Measurements from ENCODE around the gene KLF8. TPM values are rescaled to one million over a fixed set of nuclear protein-coding genes. Genes with fewer than 3 reads are reported as not detected.
"Not testable (repeated sequence)": the region's sequence is repeated elsewhere in the genome, so short reads cannot be mapped to it uniquely, and the experiment has no call there.

Gene KLF8
- total RNA-seq, result 33.1 TPM

- H3K4me3 ChIP-seq, result peak within 1 kb of the TSS; percentile 50 to 55
- H3K9me3 ChIP-seq, result no peaks in the 10 kb centered on the region
- peak within 1 kb of the TSS; percentile 85 for H3K27ac ChIP-seq
- TF ChIP-seq POLR2AphosphoS5 (IDR thresholded peaks at IDR 0.05; ENCODE audit: insufficient read depth in 1 of 2, low read depth in 1 of 2) (peak; percentile 25 to 78), POLR2A (IDR thresholded peaks at IDR 0.05) (peak in 1 of 2 donors; percentile 53), CTCF (IDR thresholded peaks at IDR 0.05) (no peak)
- intact Hi-C loops (cut with DNase I), result no loop called here
- DNase-seq (ENCODE audit: extremely low spot score in 2 of 2), result no peak
- H3K27me3 ChIP-seq, result no peaks in the 10 kb centered on the region
- no peaks in the 10 kb centered on the region for H3K36me3 ChIP-seq
- H3K4me1 ChIP-seq, result peaks cover 31% of the 10 kb centered on the region
These were observed at the start of gene KLF8 for GRCh38 chrX:56232221-56233082. Gene KLF8 (plus strand): TSS chrX:56232356. CDS start chrX:56233335, 979 bp downstream.

GRCh38 chrX:56206945-56207344 lies 25.2 kb upstream of the KLF8 start:
- H3K27me3 ChIP-seq; H3K36me3 ChIP-seq; H3K27ac ChIP-seq; H3K9me3 ChIP-seq; H3K4me1 ChIP-seq; H3K4me3 ChIP-seq; DNase-seq (ENCODE audit: extremely low spot score in 2 of 2); intact Hi-C loops (cut with DNase I): not testable (repeated sequence)

GRCh38 chrX:56211701-56212100 lies 20.5 kb upstream of the KLF8 start:
- H3K27me3 ChIP-seq, result no peaks in the 10 kb centered on the region
- H3K9me3 ChIP-seq, result no peaks in the 10 kb centered on the region
- DNase-seq (ENCODE audit: extremely low spot score in 2 of 2), result no peak
- H3K4me3 ChIP-seq, result no peak overlapping the region
- no peak for TF ChIP-seq POLR2AphosphoS5 (IDR thresholded peaks at IDR 0.05; ENCODE audit: insufficient read depth in 1 of 2, low read depth in 1 of 2)
- no peak for TF ChIP-seq POLR2A (IDR thresholded peaks at IDR 0.05)
- TF ChIP-seq CTCF (IDR thresholded peaks at IDR 0.05), result no peak
- intact Hi-C loops (cut with DNase I), result no loop called here
- H3K27ac ChIP-seq, result no peak overlapping the region
- no peaks in the 10 kb centered on the region for H3K4me1 ChIP-seq
- H3K36me3 ChIP-seq, result no peaks in the 10 kb centered on the region

- Histone ChIP-seq H3K4me1 (no peaks in the 10 kb centered on the region), H3K27me3 (no peaks in the 10 kb centered on the region), H3K27ac (no peak overlapping the region), H3K9me3 (no peaks in the 10 kb centered on the region), H3K4me3 (no peak overlapping the region), H3K36me3 (no peaks in the 10 kb centered on the region)
- no peak for TF ChIP-seq POLR2A (IDR thresholded peaks at IDR 0.05)
- intact Hi-C loops (cut with DNase I), result no loop called here
- no peak for DNase-seq (ENCODE audit: extremely low spot score in 2 of 2)
These were observed 15.8 kb upstream of the KLF8 start for GRCh38 chrX:56216332-56216731.

- Histone ChIP-seq H3K27ac (no peak overlapping the region), H3K4me1 (no peaks in the 10 kb centered on the region), H3K4me3 (no peak overlapping the region), H3K9me3 (no peaks in the 10 kb centered on the region), H3K36me3 (no peaks in the 10 kb centered on the region), H3K27me3 (no peaks in the 10 kb centered on the region)
- no peak for DNase-seq (ENCODE audit: extremely low spot score in 2 of 2)
- TF ChIP-seq CTCF (IDR thresholded peaks at IDR 0.05) (no peak), POLR2AphosphoS5 (IDR thresholded peaks at IDR 0.05; ENCODE audit: insufficient read depth in 1 of 2, low read depth in 1 of 2) (no peak), POLR2A (IDR thresholded peaks at IDR 0.05) (no peak)
- intact Hi-C loops (cut with DNase I), result no loop called here
These were observed 12.5 kb upstream of the KLF8 start for GRCh38 chrX:56219700-56220099.

GRCh38 chrX:56221101-56221500 lies 11.1 kb upstream of the KLF8 start:
- Histone ChIP-seq H3K4me1 (no peaks in the 10 kb centered on the region), H3K27me3 (no peaks in the 10 kb centered on the region), H3K27ac (no peak overlapping the region), H3K36me3 (no peaks in the 10 kb centered on the region), H3K4me3 (no peak overlapping the region), H3K9me3 (no peaks in the 10 kb centered on the region)
- intact Hi-C loops (cut with DNase I), result no loop called here
- no peak for DNase-seq (ENCODE audit: extremely low spot score in 2 of 2)
- TF ChIP-seq CTCF (IDR thresholded peaks at IDR 0.05) (no peak), POLR2A (IDR thresholded peaks at IDR 0.05) (no peak), POLR2AphosphoS5 (IDR thresholded peaks at IDR 0.05; ENCODE audit: insufficient read depth in 1 of 2, low read depth in 1 of 2) (no peak)
